MM.1S (cell line): ENCODE results near the gene RNF114.

Experiments used
- DNase-seq: peaks from one replicate; pipeline ENCODE4 v3.0.0-alpha.2; 2015
- H2AFZ ChIP-seq: fragments of 300-600 bp; sonication (generic); 2 replicates; pipeline ENCODE4 v1.6.0; 2016; ENCODE audit warnings: antibody characterized with exemption, low read length
- H3F3A ChIP-seq: fragments of 300-600 bp; sonication (generic); 2 replicates; pipeline ENCODE4 v1.6.1; 2016; ENCODE audit warnings: mild to moderate bottlenecking, antibody characterized with exemption, low read length, moderate library complexity, mixed read lengths; ENCODE audit not compliant: insufficient read depth
- H3K27ac ChIP-seq: fragments of 300-600 bp; sonication (generic); 2 replicates; pipeline ENCODE4 v1.5.1; 2016; ENCODE audit warnings: mild to moderate bottlenecking, low read length
- H3K27me3 ChIP-seq: fragments of 300-600 bp; sonication (generic); replicated peaks from 2 replicates; pipeline ENCODE4 v1.6.0; 2016; ENCODE audit warnings: low read length; ENCODE audit not compliant: insufficient read depth
- H3K36me3 ChIP-seq: fragments of 300-600 bp; sonication (generic); replicated peaks from 2 replicates; pipeline ENCODE4 v1.6.1; 2016; ENCODE audit warnings: mild to moderate bottlenecking, low read length, mixed read lengths; ENCODE audit not compliant: insufficient read depth
- H3K4me1 ChIP-seq: fragments of 300-600 bp; sonication (generic); 2 replicates; pipeline ENCODE4 v1.6.1; 2016; ENCODE audit warnings: low read length, mixed read lengths
- H3K4me2 ChIP-seq: fragments of 300-600 bp; sonication (generic); 2 replicates; pipeline ENCODE4 v1.6.0; 2016; ENCODE audit warnings: low read depth, low read length
- H3K4me3 ChIP-seq: fragments of 300-600 bp; sonication (generic); 2 replicates; pipeline ENCODE4 v1.5.1; 2016; ENCODE audit warnings: low read length, mixed read lengths
- H3K79me2 ChIP-seq: fragments of 300-600 bp; sonication (generic); 2 replicates; pipeline ENCODE4 v1.6.1; 2016; ENCODE audit warnings: mixed run types, low read length, mixed read lengths
- H3K9ac ChIP-seq: fragments of 300-600 bp; sonication (generic); 2 replicates; pipeline ENCODE4 v1.6.1; 2016; ENCODE audit warnings: low read length, mixed read lengths
- H3K9me2 ChIP-seq: fragments of 300-600 bp; sonication (generic); replicated peaks from 2 replicates; pipeline ENCODE4 v1.6.1; 2016; ENCODE audit warnings: mild to moderate bottlenecking, low read length, mixed read lengths; ENCODE audit not compliant: insufficient read depth
- H3K9me3 ChIP-seq: fragments of 300-600 bp; sonication (generic); replicated peaks from 2 replicates; pipeline ENCODE4 v1.6.1; 2016; ENCODE audit warnings: mild to moderate bottlenecking, low read length, mixed read lengths; ENCODE audit not compliant: insufficient read depth
- H4K20me1 ChIP-seq: fragments of 300-600 bp; sonication (generic); 2 replicates; pipeline ENCODE4 v1.6.1; 2016; ENCODE audit warnings: mild to moderate bottlenecking, low read length, moderate library complexity, mixed read lengths; ENCODE audit not compliant: insufficient read depth
- CTCF ChIP-seq: fragments of 300-600 bp; sonication (generic); IDR thresholded peaks from 2 replicates; pipeline ENCODE4 v1.5.1; 2016; ENCODE audit warnings: antibody characterized with exemption, low read length, mixed read lengths
- EZH2 ChIP-seq: fragments of 300-600 bp; sonication (generic); optimal IDR thresholded peaks from 2 replicates; pipeline ENCODE3; 2017; ENCODE audit warnings: low read depth, mild to moderate bottlenecking, antibody characterized with exemption, low read length, mixed read lengths
- EZH2phosphoT487 ChIP-seq: fragments of 300-600 bp; sonication (generic); IDR thresholded peaks from 2 replicates; pipeline ENCODE4 v1.6.1; 2018; ENCODE audit warnings: antibody characterized with exemption, low read length

RNF114 gene

GRCh38 chr20:49942942-49943341 is 6.7 kb downstream of the RNF114 start:
- Histone ChIP-seq H3K79me2 (peaks cover 77% of the 10 kb centered on the region), H3K9me2 (no peaks in the 10 kb centered on the region), H3K36me3 (peaks cover 7% of the 10 kb centered on the region), H2AFZ (no peak overlapping the region), H3K4me1 (peaks cover 3% of the 10 kb centered on the region; the same call in 1 of the 2 replicates), H4K20me1 (no peaks in the 10 kb centered on the region; the same call in 1 of the 2 replicates), H3F3A (no peaks in the 10 kb centered on the region), H3K9ac (no peak overlapping the region), H3K27me3 (no peaks in the 10 kb centered on the region), H3K9me3 (no peaks in the 10 kb centered on the region), H3K27ac (no peak overlapping the region), H3K4me2 (no peak overlapping the region), H3K4me3 (no peak overlapping the region)
- DNase-seq: no peak
- TF ChIP-seq EZH2 (no peak), EZH2phosphoT487 (no peak), CTCF (no peak)

- Histone ChIP-seq H3K4me1 (no peaks in the 10 kb centered on the region), H3K27ac (no peak overlapping the region), H4K20me1 (no peaks in the 10 kb centered on the region; the same call in 1 of the 2 replicates), H3K36me3 (peaks cover 19% of the 10 kb centered on the region), H3F3A (no peaks in the 10 kb centered on the region), H3K4me3 (no peak overlapping the region), H3K9ac (no peak overlapping the region), H3K9me2 (no peaks in the 10 kb centered on the region), H3K27me3 (no peaks in the 10 kb centered on the region), H3K79me2 (peaks cover 58% of the 10 kb centered on the region), H2AFZ (no peak overlapping the region), H3K9me3 (no peaks in the 10 kb centered on the region), H3K4me2 (no peak overlapping the region)
- TF ChIP-seq EZH2phosphoT487 (no peak), CTCF (no peak), EZH2 (no peak)
- DNase-seq: no peak
Observed at GRCh38 chr20:49945306-49945700, 9.1 kb downstream of the RNF114 start.

GRCh38 chr20:49945701-49946477 is 9.7 kb downstream of the RNF114 start:
- no peak overlapping the region for H3K9ac ChIP-seq
- H3K4me1 ChIP-seq: no peaks in the 10 kb centered on the region
- H3K4me2 ChIP-seq: no peak overlapping the region
- no peak for DNase-seq
- no peaks in the 10 kb centered on the region for H3K27me3 ChIP-seq
- no peaks in the 10 kb centered on the region for H3K9me2 ChIP-seq
- no peaks in the 10 kb centered on the region; the same call in 1 of the 2 replicates for H4K20me1 ChIP-seq
- no peak overlapping the region for H3K27ac ChIP-seq
- H3F3A ChIP-seq: no peaks in the 10 kb centered on the region
- no peaks in the 10 kb centered on the region for H3K9me3 ChIP-seq
- no peak overlapping the region for H2AFZ ChIP-seq
- H3K79me2 ChIP-seq: peaks cover 54% of the 10 kb centered on the region
- H3K4me3 ChIP-seq: no peak overlapping the region
- TF ChIP-seq EZH2phosphoT487 (no peak), EZH2 (no peak), CTCF (no peak)
- peaks cover 23% of the 10 kb centered on the region for H3K36me3 ChIP-seq
